GM19452 (cell line): Measurements from ENCODE around the gene SNRNP48.

ENCODE experiments used
- ATAC-seq: cut with Tn5 transposase; IDR thresholded peaks from one replicate; pipeline ENCODE4 v1.9.1; 2021; ENCODE audit not compliant: unreplicated experiment

Gene SNRNP48, protein sequence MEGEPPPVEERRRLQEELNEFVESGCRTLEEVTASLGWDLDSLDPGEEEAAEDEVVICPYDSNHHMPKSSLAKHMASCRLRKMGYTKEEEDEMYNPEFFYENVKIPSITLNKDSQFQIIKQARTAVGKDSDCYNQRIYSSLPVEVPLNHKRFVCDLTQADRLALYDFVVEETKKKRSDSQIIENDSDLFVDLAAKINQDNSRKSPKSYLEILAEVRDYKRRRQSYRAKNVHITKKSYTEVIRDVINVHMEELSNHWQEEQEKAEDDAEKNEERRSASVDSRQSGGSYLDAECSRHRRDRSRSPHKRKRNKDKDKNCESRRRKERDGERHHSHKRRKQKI

DNA sequence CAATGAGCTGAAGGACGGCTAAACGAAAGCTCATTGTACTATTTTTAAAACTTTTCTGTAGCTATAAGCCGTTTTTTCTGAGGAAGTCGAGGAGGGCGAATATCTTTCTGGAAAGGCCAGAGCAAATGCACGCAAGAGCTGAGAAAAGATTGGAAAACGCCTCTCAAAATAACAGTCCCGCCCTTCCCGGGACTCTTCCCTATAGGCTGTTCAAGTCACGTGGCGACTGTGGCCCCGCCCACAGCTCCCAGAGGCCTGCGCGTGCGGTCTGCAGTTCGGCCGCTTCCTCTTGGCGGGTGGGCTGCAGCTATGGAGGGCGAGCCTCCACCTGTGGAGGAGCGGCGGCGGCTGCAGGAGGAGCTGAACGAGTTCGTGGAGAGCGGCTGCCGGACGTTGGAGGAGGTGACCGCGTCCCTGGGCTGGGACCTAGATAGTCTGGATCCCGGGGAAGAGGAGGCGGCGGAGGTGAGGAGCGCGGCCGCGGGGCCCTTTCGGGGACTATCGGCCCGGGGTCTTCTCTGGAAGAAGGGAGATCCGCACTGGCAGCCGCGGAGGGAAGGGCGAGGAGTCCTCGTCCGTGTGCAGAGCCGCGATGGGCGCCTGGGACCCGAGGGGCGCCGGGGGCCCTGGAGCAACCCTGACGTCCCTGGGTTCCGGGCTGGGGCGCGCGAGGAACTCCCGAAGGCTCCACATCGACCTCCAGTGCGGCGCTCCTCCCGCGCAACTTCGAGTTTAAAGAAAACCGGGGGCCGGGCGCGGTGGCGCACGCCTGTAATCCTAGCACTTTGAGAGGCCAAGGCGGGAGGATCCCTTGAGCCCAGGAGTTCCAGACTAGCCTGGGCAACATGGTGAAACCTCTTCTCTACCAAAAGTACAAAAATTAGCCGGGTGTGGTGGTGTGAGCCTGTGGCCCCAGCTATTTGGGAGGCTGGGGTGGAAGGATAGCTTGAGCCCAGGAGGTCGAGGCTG lies at the start of gene SNRNP48:
Gene SNRNP48 (plus strand): TSS at position 250 of the 969 bp plus-strand sequence. CDS start 60 bp downstream, at position 310.
- ATAC-seq, result peak; percentile 100

DNA sequence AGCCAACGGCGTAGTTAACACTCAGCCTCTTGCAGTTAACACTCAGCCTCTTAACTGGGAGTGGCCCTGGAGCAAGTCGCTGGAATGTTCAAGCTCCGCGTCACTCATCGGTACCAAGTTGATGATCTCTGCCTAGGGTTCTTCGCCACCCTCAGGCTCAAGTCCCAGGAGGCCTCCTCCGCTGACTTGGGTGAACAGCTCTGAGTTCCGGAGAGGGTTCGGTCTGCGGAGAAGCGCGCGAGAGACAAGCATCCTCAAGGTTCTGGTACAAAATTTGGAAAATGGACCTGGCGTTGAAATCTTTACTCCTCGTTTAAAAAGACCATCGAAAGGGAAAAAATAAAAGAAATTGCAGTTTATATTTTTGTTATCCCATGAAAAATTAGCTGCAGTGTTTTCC lies 49.4 kb upstream of the SNRNP48 start:
- no peak for ATAC-seq

DNA sequence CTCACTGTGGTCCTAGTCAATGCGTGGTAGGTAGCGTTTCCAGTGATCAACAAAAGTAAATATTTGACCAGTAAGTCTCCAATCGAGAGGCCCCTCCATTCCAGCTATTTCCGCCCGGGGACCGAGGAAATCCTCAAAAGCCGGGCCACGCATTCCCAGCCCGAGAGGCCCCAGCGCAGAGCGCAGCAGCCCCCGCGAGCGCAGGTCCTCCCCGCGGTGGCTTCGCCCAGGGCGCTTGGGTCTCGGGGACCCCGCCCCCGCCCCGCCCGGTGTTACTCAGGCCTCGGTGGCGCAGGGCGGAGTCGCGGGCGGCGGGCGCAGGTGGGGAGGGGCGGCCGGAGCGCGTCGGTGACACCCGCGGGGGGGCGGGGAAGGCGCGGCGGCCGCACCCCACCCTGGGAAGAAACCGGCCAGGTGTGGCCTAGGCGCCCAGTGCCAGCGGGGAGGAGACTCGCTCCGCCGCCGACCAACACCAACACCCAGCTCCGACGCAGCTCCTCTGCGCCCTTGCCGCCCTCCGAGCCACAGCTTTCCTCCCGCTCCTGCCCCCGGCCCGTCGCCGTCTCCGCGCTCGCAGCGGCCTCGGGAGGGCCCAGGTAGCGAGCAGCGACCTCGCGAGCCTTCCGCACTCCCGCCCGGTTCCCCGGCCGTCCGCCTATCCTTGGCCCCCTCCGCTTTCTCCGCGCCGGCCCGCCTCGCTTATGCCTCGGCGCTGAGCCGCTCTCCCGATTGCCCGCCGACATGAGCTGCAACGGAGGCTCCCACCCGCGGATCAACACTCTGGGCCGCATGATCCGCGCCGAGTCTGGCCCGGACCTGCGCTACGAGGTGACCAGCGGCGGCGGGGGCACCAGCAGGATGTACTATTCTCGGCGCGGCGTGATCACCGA lies 48.6 kb upstream of the SNRNP48 start, which contains the start of gene DSP:
Gene DSP (plus strand): TSS at position 497 of the 890 bp plus-strand sequence. CDS start 245 bp downstream, at position 742.
- ATAC-seq, result no peak

DNA sequence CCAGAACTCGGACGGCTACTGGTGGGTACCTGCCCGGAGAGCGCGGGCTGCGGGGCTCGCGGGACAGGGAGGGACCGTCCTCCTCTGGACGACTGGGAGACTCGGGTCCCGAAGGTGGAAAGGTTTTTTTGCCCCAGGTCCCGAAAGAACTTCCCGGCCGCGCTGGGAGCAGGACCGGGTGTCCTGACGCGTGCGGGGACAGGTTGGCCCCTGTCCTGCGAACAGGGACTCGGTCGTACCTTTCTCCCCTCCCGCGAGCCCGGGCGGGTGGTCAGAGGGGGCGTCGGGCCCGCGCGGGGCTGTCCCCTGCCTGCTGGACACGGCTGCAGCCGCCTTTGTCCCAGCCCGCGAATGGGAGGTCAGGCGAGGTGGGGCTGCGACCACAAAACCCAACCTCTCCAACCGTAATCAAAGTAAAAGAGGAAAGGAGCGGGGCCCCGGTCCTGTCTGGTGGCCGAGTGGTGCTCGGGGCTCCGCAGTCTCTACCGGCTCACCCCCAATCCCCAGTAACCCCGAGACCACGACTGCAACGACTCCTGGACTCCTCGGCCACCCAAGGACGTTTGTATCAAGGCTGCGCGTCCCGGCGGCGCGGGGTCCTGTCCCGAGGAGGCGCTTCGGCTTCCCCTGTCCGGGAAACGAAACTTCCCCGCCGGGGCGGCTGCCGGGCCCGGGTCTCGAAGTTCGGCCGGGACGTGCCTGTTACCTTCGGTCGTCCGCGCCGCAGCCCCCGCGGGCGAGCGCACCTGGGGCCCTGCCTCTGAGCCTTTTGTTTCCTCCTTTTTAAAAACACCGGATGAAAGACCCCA lies 47.7 kb upstream of the SNRNP48 start:
- ATAC-seq, result no peak

DNA sequence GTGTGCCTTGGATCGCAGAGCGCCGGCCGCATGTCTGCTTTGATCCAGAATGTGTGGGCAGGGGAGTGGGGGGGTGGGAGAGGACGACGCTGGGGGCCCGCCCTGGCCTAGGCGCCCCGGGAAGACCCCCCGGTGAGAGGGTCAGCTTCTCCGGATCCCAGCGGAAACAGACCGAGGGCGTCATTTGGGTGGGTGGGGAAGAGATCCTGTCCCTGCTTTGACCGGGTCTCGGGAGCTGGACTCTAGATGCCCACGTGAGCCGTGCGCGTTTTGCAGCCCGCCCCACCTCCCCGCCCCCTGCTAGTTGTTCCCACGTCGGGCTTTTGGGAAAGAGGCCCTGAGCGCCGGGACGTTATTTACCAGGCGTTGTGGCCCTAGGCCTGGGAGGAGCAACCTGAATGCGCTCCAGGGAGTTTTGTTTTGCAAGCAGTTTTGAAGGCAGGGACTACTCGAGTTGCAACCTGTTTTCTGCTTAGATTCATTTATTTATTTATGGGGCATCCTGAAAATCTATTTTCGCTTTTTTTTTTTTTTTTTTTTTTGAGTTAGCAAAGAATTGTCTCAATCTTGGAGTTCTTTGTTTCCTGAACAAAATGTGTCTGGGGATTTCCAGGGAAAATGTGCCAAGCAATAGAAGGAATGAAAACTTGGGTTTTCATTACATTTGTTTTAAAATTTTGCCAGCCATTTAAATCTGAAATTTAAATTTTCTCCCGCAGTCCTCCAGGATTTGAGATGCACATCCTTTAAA lies 46.9 kb upstream of the SNRNP48 start:
- ATAC-seq, result no peak

DNA sequence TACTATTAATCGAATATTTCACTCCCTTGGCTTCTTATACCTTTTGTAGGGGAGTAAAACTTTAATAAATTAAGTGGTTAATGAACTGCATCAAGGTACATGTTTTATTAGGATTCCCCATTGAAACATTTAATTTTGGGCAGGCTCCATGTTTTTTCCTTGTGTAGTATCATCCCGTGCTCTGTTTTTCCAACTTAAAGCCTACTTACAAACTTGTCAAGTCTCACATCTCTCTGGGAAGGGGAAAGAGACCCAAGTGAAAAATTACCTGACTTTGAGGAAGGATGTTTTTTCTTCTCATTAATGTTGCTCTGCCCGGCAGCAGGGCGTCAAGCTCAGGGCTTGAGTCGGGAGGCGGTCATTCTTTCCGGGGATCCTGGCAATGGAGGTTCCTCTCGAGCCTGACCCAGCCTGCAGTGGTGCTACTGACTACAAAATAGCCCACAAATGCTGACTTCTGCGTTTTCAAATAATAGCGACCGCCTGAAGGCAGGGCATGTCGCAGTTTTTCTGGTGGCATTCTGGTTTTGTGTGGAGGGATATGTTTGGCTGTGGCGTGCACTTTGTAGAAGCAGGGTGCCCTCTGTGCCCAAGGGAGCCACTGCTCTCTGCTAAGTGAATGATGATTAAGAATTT lies 46.1 kb upstream of the SNRNP48 start:
- ATAC-seq, result no peak

DNA sequence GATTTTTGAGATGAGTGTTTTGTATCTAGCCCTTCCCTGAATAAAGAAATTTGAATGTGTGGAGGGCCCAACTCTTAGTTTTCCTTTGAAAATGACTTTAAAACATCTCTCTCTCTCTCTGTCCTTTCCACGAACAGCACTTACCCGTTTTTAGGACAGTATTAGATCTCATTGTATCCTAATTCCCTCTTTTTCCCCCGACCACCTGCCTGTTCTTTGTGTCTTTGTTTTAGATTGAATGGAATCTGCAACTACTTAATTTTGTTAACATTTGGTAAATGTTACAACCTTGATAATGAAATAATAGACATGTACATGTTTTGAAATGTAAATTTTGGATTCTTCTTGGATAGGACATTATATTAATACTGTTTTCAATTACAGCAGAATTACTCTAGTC lies 45.4 kb upstream of the SNRNP48 start:
- ATAC-seq, result no peak

DNA sequence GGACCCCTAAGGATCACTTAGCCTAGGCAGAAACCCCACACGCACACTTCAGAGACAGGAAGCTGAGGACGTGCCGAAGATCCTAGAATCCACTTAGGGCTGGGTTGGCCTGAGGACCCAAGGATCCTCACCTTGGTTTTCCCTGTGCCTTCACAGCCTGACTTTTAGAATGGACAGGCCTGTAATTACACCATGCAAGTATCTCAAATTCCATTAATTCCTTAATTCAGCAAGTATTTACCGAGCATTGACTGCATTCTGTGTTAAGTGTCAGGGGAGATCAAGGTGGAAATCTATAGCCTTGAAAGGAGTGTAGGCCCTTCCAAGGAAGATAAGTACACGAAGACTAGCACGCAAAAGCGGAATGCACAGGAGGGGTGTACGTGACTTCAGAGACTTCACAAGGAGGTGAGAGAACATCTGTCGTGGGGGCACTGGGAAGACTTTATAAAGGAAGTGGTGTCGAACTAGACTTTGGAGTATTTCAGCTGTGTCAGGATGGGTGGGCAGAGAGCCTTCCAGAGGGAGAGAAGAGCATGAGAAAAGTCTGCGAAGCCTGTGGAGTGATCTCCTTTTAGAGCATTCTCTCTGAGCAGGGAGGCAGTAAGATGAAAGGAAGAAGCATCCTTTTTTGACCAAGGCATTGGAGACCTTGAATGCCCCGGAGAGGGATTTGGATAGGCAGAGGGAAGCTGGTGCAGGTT lies 44.5 kb upstream of the SNRNP48 start:
- no peak for ATAC-seq

DNA sequence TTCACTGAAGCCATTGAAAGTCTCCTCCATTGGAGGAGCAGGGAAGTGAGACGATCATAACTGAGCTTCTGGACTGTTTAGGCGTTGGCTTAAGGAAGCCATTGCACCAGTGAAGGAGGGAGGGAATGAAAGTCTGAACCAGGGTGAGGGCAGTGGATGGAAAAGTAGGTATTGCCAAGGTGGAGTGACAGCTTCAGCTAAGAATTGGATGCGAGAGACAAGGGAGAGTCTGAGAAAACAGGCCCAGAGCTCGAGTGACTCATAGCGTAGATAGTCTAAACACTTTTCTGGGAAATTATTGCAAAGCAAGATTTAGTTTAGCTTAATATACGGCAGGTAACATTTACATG lies 44.0 kb upstream of the SNRNP48 start:
- ATAC-seq, result no peak

DNA sequence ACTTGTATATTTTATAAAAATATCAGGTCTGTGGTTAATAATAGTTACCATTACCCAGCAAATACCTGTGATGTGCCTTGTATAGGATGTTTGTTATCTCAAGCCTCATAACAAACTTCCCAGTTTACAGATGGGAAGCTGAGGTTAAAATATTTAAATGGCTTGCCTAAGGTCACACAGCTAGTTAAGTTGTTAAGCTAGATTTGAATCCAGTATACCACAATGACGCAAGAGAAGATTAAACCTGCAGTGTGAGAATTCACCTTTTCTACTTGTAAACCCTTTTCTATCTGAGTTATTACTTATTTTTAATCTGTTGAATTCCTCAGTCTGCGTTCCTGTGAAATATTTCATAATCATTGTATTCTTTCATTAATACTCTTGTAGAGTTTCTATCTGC lies 43.6 kb upstream of the SNRNP48 start:
- no peak for ATAC-seq

DNA sequence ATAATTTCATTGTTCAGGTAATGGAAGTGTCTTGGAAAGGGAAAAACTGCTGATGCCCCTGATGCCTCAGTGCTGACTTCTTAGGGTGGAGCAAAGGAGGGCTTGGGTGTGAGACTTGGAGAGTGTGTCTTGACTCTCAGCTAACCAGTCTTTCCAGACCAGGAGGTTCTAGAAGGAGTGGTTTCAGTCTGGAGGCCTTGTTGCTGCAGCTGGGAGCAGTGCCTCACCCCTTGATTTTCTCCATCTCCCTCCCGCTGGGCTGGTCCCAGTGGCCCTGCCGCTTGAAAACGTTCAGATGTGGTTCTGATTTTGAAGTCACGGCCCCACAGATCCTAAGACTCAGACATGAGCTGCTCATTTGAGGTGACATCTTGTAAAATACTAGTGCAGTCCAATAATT lies 43.1 kb upstream of the SNRNP48 start:
- ATAC-seq, result no peak

DNA sequence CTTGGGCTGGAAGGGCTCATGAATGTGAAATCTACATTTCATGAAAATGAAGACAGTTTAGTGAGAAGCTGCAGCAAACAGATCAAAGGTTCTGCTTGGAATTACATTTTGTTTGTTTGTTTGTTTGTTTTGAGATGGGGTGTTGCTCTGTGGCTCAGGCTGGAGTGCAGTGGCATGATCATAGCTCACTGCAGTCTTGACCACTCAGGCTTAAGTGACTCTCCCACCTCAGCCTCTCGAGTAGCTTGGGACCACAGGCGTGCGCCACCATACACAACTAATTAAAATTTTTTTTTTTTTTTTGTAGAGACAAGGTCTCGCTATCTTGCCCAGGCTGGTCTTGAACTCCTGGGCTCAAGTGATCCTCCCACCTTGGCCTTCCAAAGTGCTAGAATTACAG lies 42.7 kb upstream of the SNRNP48 start:
- no peak for ATAC-seq

DNA sequence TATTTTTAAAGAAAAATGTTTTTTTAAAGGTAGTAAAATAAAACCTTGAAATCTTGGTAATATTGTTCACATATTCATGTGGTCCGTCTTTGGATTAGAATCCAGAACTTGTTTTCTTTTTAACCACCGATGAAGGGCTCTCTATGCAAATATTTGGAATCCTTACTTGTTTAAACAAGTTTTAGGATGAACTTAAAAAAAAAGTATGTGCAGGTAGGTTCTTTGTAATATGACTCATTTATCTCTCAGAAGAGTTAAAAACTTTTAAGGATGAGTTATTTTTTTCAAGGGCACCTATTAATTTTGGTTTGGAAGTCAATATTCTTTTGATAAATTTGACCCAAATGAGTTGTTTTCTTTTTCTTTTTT lies 39.6 kb upstream of the SNRNP48 start:
- no peak for ATAC-seq

DNA sequence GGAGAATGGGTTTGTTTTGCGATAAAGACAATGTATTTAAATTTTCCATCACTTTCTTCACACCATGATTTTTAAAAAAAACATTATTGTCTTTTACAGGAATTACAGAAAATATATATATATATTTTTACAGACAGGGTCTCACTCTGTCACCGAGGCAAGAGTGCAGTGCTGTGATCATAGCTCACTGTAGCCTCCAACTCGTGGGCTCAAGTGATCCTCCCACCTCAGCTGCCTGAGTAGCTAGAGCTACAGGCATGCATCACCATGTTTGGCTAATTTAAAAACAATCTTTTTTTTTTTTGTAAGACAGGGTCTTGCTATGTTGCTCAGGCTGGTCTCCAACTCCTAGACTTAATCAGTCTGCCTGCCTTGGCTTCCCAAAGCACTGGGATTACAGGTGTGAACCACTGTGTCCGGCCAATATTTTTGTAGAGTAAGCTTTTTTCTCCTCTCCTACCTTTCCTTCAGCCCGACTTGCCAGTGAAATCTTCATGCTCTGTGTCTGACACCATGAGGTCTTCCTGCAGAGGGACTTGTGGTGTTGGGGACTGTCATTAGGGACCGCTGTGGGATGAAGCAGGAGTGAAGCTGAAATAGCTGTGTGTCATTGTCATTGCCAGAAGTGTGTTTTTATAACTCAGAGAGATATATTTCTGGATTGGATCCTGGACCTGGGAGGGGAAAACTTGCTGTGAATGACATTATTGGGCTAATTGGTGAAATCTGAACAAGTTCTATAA lies 35.3 kb upstream of the SNRNP48 start:
- no peak for ATAC-seq

DNA sequence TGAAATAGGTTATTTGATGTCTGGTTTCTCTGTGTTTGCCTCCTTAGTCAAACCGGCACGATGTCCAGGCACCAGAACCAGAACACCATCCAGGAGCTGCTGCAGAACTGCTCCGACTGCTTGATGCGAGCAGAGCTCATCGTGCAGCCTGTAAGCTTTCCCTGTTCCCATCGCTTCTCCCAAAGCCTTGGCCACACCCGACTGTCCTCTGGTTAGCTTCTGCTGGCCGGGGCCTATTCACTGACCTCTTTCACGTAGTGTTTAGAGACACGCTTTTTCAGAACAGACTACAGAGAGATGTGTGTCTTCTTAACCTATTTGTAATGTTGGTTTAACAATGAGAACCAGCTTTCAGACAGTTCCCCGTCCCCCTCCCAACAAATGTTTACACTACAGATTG lies 34.3 kb upstream of the SNRNP48 start:
- ATAC-seq, result no peak

DNA sequence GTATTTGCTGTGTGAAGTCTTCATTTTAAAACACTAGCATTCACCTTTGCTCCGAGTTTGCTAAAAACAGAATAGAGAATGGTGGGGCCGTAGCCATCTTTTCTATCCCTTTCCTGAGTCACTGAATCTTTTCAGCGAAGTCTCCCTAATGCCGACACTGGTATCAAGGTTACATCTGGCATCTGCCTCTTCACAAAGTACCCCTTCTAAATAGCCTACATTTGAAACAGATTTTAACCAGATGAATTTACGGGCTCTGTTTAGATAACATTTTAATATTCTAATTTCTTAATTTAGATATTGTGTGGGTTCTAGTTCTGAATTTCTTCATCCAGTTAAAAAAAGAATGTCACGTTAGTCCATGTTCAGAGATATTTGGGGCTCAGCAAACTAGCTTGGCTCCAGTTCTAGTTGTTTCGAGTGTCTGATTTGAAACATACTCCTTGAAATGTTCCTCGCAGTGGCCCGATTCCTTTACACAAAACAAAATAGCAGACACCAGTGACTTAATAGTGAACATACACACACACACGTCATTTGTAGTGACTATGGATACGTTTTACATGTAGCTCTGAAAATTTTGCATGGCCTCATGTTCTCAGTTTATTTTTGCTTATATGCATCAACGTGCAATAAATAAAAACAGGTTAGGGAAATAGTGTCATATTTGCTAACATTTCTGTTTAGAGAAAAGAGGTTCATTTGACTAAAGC lies 33.4 kb upstream of the SNRNP48 start:
- no peak for ATAC-seq

DNA sequence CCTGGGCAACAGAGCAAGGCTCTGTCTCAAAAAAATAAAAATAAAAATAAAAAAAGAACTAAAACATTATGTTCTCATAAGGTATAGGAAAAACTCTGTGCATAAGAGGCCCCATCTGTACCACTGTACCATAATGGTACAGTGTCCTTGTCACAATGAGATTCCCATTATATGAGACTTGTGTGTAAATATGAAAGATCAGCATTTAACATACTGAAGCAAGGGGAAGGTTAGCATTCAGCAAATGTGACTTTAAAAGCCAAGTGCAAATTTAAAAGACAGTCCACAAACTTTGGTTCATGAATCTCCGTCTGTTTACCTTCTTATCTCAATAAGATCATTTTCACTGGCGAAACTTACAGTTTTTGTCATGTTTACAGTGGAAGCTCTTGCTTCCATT lies 32.3 kb upstream of the SNRNP48 start:
- no peak for ATAC-seq
